ENCODE data around the gene CLEC11A.

- TF ChIP-seq EZH2 (IDR thresholded peaks at IDR 0.05) (no peak), POLR2AphosphoS5 (IDR thresholded peaks at IDR 0.05; ENCODE audit: borderline replicate concordance, low read depth, low read length) (no peak), FOXP2 (optimal IDR thresholded peaks at IDR 0.05; ENCODE audit: control extremely low read depth, extremely low read length, insufficient read depth) (no peak)
Observed at GRCh38 chr19:50772476-50772875, 49.3 kb downstream of the CLEC11A start.

Measured in SK-N-MC (cell line).